ENCODE data around the gene AGPAT3. TPM values are rescaled to one million over a fixed set of nuclear protein-coding genes. Genes with fewer than 3 reads are reported as not detected.
A peak's percentile ranks its signal among the peaks of the same experiment; 100 is the strongest.

Gene AGPAT3
- total RNA-seq, 1 donor from 2014 or later, result 45.4 TPM

GRCh38 chr21:43982489-43983078, 117.6 kb downstream of the AGPAT3 start:
- TF ChIP-seq, protein P1, sequence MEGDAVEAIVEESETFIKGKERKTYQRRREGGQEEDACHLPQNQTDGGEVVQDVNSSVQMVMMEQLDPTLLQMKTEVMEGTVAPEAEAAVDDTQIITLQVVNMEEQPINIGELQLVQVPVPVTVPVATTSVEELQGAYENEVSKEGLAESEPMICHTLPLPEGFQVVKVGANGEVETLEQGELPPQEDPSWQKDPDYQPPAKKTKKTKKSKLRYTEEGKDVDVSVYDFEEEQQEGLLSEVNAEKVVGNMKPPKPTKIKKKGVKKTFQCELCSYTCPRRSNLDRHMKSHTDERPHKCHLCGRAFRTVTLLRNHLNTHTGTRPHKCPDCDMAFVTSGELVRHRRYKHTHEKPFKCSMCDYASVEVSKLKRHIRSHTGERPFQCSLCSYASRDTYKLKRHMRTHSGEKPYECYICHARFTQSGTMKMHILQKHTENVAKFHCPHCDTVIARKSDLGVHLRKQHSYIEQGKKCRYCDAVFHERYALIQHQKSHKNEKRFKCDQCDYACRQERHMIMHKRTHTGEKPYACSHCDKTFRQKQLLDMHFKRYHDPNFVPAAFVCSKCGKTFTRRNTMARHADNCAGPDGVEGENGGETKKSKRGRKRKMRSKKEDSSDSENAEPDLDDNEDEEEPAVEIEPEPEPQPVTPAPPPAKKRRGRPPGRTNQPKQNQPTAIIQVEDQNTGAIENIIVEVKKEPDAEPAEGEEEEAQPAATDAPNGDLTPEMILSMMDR (IDR thresholded peaks at IDR 0.05), result no peak
- Mint-ChIP-seq H3K4me3 (ENCODE audit: unreplicated experiment) (no peak overlapping the region), H3K27me3 (ENCODE audit: low read depth) (no peaks in the 10 kb centered on the region), H3K4me1 (ENCODE audit: low read depth) (peaks cover 2% of the 10 kb centered on the region), H3K36me3 (ENCODE audit: low read depth) (peaks cover 8% of the 10 kb centered on the region), H3K9me3 (ENCODE audit: low read depth) (no peaks in the 10 kb centered on the region), H3K27ac (ENCODE audit: unreplicated experiment) (no peak overlapping the region)
- no peak for DNase-seq (ENCODE audit: low spot score)

- Mint-ChIP-seq H3K27me3 (ENCODE audit: low read depth) (no peaks in the 10 kb centered on the region), H3K4me3 (ENCODE audit: unreplicated experiment) (no peak overlapping the region)
- TF ChIP-seq, protein P1 (IDR thresholded peaks at IDR 0.05), result no peak
These were observed 118.4 kb downstream of the AGPAT3 start for GRCh38 chr21:43983390-43983789.

GRCh38 chr21:43983860-43984420, 118.9 kb downstream of the AGPAT3 start:
- peaks cover 8% of the 10 kb centered on the region for H3K36me3 Mint-ChIP-seq (ENCODE audit: low read depth)
- H3K27ac Mint-ChIP-seq (ENCODE audit: unreplicated experiment), result no peak overlapping the region
- no peaks in the 10 kb centered on the region for H3K27me3 Mint-ChIP-seq (ENCODE audit: low read depth)

More at GRCh38 chr21:43983390-43983789, 118.4 kb downstream of the AGPAT3 start:
- no peaks in the 10 kb centered on the region for H3K9me3 Mint-ChIP-seq (ENCODE audit: low read depth)
- peaks cover 8% of the 10 kb centered on the region for H3K36me3 Mint-ChIP-seq (ENCODE audit: low read depth)
- H3K27ac Mint-ChIP-seq (ENCODE audit: unreplicated experiment), result no peak overlapping the region
- no peak for DNase-seq (ENCODE audit: low spot score)
- H3K4me1 Mint-ChIP-seq (ENCODE audit: low read depth), result peaks cover 2% of the 10 kb centered on the region

GRCh38 chr21:43984905-43985689, 120.1 kb downstream of the AGPAT3 start:
- TF ChIP-seq, protein P1 (IDR thresholded peaks at IDR 0.05), result no peak
- no peaks in the 10 kb centered on the region for H3K9me3 Mint-ChIP-seq (ENCODE audit: low read depth)
- H3K27me3 Mint-ChIP-seq (ENCODE audit: low read depth), result no peaks in the 10 kb centered on the region
- no peak for DNase-seq (ENCODE audit: low spot score)
- no peak overlapping the region for H3K4me3 Mint-ChIP-seq (ENCODE audit: unreplicated experiment)
- H3K27ac Mint-ChIP-seq (ENCODE audit: unreplicated experiment), result no peak overlapping the region
- H3K36me3 Mint-ChIP-seq (ENCODE audit: low read depth), result peaks cover 8% of the 10 kb centered on the region
- H3K4me1 Mint-ChIP-seq (ENCODE audit: low read depth), result no peaks in the 10 kb centered on the region

More at GRCh38 chr21:43983860-43984420, 118.9 kb downstream of the AGPAT3 start:
- Mint-ChIP-seq H3K4me1 (ENCODE audit: low read depth) (peaks cover 2% of the 10 kb centered on the region), H3K4me3 (ENCODE audit: unreplicated experiment) (no peak overlapping the region), H3K9me3 (ENCODE audit: low read depth) (no peaks in the 10 kb centered on the region)
- no peak for DNase-seq (ENCODE audit: low spot score)
- TF ChIP-seq, protein P1 (IDR thresholded peaks at IDR 0.05), result no peak

- H3K27ac Mint-ChIP-seq (ENCODE audit: unreplicated experiment), result no peak overlapping the region
- TF ChIP-seq, protein P1 (IDR thresholded peaks at IDR 0.05), result no peak
These were observed 120.7 kb downstream of the AGPAT3 start for GRCh38 chr21:43985690-43986251.

More at GRCh38 chr21:43985690-43986251, 120.7 kb downstream of the AGPAT3 start:
- peak; percentile 72 for DNase-seq (ENCODE audit: low spot score)
- Mint-ChIP-seq H3K9me3 (ENCODE audit: low read depth) (no peaks in the 10 kb centered on the region), H3K27me3 (ENCODE audit: low read depth) (no peaks in the 10 kb centered on the region), H3K4me3 (ENCODE audit: unreplicated experiment) (no peak overlapping the region), H3K36me3 (ENCODE audit: low read depth) (peaks cover 8% of the 10 kb centered on the region), H3K4me1 (ENCODE audit: low read depth) (no peaks in the 10 kb centered on the region)
